NOMO-1 (cell line): ENCODE measurements around the gene WDR47.

Source experiments
- DNase-seq, 2 experiments: peaks; one replicate each; lab custom pipeline; 2025; ENCODE audit not compliant: unreplicated experiment in 2 of 2; lab: John Stamatoyannopoulos, UW

Gene WDR47

DNA sequence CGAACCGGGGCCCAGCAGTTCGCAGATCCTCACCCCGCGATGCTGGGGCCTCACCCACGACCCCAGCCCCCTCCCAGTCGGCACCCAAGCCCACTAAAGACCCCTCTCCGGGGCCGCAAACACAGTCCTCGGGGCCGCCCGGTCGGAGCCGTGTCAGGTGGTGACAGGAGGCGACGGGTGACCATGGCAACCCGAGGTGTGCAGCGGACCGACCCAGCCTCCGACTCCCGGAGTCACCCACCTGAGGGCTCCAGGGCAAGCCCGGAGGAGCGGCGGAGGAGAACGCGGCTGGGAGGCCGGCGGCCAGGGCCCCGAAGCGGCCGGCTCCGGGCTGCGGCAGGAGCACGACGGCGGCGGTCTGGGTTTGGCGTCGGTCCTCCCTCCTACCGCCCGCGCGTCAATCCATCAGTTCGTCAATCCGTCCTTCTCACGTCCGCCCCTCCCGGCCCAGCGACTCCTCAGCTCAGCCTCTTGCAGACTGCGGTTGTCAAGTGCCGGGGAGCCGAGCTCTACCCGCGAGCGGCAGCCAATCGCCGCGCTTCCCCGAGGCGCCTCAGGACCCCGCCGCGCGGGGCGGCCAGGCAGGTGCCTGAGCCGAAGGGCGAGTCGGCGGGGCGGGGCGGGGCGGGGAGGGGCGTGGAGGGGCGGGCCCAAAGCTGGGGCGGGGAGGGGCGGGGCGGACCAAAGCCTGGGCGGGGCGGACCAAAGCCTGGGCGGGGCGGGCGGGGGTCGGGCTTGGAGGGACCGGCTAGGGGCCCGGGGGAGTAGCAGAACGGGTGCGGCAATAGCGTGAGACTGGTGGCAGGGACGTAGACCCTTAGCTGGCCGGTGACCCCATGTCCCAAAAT lies at the start of gene WDR47:
Gene WDR47, minus strand, starts transcription at position 482 of the 848 bp plus-strand sequence. CDS start 18,590 bp downstream, outside the sequence.
- DNase-seq: peak; percentile 92 to 96

DNA sequence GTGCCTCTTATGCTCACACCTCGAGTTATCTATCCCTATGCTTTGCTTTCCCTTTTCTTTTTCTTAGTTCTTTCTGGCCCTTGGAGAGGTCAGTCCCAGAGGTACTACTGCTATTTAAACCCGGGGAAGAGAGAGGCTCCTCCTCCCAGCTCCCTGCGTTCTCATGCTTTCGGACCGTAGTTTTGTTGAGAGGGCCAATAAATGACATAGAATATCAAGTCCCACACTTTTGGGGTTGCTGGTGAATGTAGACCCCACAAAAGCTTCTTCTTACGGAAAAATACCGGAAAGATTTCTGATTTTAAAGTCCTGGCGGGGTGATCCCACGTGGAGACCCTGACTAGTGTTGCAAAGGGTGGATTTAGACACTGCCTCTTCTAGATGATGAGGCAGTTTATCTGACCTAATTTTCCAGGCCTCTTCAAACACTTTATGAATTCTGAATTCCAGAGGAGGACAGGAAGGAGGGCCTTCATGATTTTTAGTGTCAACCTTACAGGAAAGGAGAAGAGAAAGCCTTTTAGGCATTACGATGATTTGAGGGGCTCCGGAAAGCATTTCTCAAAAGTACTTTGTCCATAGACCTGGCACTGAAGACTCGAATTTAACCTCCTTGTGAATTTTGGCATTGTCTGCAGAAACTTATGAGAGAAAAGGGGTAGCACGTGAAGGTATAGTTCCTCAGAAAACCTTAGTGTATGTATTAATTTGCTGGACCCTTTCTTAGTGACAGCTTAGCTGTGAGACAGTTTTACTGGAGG lies 49.4 kb upstream of the WDR47 start:
- DNase-seq: peak; percentile 60 to 81

DNA sequence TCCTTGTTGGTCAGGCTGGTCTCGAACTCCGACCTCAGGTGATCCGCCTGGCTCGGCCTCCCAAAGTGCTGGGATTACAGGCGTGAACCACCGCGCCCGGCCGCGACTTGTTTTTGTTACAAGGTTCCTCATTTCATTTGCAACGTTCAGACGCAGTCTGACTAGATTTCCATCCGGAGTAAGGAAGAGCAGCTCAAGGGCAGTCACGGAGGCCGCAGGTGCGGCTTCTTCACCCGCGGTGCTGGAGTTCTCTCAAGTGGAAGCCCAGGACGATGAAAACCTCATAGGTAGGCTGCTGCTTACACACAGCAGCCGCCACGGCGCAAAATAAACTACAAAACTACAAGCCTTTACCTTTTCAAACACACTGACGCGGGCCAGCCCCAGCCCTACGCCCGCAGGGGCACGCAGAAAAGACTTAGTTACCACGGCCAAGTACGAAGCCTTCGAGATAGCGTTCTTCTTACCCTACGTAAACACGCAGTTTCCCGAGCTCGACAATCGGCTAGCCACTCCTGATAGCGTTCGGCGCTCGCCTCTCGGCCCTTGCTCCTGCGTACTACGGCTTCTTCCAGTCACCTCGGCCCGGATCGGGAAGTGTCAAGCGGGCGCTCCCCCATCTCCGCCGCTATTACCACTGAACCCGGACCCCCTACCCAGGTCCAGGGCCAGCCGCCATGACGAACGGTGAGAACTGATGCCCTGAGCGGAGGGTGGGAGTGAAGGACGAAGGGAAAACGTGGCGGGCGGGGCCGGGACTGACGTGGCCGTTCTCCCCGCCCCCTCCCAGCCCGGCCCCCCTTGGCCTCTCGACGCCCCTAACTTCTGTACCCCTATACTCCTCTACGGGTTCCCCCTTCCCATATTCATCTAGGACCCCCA lies 48.5 kb upstream of the WDR47 start, which contains the start of gene TMEM167B:
Gene TMEM167B, plus strand, starts transcription at position 569 of the 882 bp plus-strand sequence. Its CDS starts 109 bp downstream, at position 678.
- peak; percentile 95 for DNase-seq

DNA sequence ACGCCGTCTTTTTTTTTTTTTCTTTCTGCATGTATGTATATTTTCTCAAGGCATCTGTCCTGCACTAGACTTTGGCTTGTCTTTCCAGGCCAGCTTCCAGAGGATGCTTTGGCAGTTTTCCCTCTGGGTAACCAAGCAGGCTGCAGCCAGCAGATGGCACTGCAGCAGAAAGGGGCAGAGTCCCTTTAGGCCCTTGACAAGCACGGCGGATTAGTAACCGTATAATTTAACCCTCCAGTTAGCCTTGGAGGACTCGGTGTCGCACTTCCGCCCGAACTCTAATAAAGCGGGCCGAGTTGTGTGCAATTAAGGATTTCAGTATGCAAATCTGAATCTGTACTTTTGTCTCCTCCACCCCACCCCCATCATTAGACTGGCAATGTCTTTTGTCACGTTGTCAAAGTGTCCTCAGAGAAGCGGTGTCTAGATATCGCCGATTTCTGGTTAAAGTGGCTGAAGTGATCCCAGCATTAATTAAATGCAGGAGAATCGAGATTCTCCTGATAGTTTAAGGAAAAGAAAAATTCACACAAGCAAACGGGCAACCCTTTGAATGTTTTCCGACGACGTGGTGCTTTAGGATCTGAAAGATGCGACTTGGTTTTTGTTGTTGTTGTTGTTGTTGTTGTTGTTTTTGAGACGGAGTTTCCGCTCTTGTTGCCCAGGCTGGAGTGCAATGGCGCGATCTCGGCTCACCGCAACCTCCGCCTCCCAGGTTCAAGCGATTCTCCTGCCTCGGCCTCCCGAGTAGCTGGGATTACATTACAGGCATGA lies 47.5 kb upstream of the WDR47 start:
- DNase-seq: no peak

DNA sequence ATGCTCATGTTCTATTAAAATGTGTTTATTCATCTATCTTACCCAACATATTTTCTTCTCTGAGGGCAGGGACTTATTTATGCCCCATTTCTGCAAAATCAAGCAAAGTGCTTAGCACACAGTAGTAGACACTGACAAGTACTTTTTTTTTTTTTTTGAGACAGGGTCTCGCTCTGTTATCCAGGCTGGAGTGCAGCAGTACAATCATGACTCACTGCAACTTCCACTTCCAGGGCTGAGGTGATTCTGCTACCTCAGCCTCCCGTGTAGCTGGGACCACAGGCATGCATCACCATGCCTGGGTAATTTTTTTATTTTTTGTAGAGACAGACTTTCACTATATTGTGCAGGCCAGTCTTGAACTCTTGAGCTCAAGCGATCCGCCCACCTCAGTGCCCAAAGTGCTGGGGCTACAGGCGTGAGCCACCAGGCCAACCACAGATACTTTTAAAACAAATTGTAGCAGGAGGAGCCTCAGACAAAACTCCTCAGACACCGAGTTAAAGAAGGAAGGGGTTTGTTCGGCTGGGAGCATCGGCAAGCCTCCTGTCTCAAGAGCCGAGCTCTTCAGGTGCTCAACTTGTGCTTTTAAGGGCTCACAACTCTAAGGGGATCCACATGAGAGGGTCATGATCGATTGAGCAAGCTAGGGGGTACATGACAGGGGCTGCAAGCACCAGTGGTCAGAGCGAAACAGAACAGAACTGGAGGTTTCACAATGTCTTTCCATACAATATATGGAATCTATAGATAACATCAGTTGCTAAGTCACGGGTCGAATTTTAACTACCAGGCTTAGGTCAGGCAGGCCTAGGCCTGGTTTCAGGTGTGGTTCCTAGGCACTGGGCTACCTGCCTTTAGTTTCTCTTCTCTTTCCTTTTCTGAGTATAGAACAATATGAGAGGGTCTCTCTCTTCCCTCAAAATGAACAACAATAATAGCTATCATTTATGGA lies 42.9 kb upstream of the WDR47 start:
- no peak for DNase-seq

DNA sequence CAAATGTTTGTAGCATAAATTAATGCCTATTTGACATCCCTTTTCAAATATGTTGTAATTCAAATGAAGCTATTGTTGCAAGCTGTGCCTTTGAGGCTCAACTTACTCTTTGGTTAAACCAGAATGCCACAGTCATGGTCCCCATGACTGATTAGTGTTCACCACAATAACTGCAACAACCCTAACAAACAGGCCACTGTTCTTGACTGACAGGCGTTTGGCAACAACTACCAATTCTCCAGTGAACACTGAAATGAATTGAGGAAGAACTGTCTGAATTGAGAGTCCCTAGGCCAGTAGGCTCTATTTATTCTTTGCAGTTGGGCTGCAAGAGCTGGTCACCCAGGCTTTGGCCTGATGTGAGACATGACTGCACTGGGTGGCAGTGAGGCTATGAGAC lies 42.0 kb upstream of the WDR47 start:
- DNase-seq: peak in 1 of 2 experiments; percentile 20

DNA sequence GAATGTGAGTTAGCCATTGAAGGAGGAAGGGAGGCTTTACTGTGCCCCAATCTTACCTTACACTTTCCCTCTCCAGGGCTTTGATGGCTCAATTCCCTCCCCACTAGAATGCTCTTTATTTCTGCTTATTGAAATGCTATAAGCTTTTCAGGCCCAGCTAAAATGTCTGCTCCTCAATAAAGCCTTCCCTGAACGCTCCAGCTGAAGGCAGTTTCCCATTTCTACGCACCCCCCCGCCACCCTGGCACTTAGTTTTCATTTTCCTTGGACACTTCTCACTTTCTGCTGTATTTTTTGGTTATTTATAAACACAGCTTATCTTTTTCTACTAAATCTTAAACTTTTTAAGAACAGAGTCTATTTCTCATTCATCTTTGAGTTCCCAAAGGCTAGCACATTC lies 41.6 kb upstream of the WDR47 start:
- no peak for DNase-seq

DNA sequence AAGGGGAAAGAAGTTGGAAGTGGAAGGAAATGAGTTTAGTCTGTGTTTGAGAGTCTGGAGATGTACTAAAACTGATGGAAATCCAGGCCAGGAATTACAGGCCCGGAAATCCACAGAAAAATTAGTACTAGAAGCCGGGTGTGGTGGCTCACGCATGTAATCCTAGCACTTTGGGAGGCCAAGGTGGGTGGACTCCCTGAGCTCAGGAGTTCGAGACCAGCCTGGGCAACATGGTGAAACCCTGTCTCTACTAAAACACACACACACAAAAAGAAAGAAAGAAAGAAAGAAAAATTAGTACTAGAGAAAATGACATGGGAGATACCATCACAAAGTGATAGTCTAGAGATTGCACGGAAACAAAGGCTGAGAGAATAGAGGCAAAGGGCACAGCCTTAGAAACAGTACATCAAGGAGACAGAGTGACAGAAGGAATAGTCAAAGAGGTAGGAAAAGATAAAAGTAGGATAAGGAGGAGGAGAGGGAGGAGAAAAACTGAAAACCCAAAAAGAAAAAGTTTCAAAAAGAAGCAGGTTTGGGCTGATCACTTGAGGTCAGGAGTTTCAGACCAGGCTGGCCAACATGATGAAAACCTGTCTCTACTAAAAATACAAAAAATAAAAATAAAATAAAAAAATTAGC lies 38.7 kb upstream of the WDR47 start:
- DNase-seq: no peak

DNA sequence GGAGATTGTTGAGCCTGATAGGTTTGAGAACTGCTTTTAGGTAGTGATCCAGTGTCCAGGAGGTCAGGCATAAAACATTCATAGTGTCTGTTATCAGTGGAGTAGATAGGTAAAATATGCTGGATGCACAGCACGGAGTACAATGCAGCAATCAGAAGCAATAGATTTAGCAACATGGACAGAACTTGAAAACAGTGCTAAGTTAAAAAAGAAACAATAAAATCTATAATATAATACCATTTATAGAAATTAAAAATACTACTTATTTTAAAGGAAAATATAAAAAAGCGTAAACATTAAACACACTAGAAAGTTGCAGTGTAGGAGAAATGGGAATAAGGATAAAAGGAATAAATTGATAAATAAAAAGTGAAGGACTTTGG lies 37.3 kb upstream of the WDR47 start:
- no peak for DNase-seq

DNA sequence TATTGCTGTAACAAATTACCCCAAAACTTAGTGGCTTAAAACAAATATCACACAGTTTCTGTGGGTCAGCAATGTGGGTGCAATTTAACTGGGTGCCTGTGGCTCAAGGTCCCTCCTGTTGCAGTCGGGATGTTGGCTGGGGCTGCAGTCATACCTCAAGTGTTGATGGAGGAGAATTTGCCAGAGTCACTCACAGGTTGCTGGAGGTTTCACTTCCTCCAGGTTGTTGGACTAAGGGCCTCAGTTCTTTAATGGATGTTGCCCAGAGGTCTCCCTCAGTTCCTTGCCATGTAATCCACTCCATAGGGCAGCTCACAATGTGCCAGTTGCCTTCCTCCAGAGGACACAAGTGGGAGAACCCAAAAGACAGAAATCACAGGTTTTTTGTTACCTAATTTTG lies 36.4 kb upstream of the WDR47 start:
- peak; percentile 20 to 54 for DNase-seq

DNA sequence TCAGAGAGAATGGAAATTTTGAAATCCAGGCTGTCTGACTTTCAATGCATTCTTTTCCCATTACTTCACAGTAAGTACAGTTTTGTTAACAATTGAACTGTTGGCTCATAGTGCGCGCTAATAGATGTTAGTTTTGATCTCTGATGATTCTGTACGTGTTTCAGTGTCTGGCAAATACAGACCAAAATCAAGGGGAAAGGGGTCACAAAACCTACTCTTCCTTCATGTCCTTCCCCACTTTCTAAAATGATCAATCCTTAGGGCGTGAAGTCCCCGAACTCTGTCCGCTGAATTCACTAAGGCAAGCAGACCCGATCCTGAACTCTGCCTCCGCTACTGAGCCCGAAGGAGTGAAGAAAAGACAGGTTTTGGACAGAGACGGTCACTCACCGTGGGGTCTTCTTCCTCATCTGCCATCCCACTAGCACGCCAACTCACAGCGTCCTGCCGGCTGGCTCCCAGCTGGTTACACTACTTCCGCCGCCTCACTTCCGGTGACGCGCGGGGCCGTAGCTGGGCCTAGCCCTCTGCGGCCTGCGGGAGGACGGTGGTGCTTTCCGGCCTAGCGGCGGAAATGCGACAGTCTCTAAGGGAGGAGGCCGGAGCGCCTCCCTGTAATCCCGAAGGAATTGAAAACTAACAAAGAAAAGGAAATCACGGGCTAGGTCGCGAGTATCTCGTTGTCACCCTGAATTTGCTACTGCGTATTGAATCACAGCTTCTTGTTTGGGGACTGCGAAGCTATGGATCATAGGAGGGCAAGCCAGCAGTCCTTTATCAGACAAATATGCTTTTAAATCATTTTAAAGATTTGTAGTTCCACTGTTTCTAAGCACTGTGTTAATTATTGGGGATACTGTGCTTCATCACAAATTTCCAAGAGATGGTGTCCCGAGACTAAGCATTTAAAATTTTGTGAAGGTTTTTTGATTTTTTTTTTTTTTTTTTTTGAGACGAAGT lies 33.9 kb upstream of the WDR47 start, which contains the start of gene TAF13:
Gene TAF13, minus strand, starts transcription at position 473 of the 960 bp plus-strand sequence. Its CDS starts 56 bp downstream, at position 417.
- DNase-seq: peak; percentile 91 to 92

DNA sequence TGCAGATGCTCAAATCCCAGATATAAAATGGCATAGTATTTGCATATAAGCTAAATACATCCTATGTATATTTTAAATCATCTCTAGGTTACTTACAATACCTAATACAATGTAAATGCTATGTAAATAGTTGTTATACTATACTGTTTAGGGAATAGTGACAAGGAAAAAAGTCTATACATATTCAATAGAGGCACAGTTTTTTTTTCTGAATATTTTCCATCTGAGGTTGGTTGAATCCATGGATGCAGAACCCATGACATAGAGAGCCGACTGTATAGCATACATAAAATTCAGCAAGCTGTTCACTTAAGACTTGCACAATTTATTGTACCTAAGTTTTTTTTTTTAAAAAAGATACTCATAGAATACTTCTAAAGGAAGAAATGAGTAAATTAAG lies 27.4 kb upstream of the WDR47 start:
- DNase-seq: no peak

DNA sequence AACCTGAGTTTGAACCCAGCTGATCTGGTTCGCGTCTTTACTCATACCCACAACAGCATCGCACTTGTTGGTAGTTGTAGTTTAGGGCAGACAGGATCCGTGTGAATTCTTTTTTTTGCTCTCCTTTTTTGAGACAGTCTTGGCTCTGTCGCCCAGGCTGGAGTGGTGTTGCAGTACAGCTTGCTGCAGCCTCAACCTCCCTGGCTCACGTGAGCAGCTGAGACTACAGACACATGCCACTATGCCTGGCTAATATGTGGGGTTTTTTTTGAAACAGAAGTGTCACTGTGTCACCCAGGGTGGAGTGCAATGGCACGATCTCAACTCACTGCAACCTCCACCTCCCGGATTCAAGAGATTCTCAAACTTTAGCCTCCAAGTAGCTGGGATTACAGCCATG lies 26.0 kb upstream of the WDR47 start:
- no peak for DNase-seq

DNA sequence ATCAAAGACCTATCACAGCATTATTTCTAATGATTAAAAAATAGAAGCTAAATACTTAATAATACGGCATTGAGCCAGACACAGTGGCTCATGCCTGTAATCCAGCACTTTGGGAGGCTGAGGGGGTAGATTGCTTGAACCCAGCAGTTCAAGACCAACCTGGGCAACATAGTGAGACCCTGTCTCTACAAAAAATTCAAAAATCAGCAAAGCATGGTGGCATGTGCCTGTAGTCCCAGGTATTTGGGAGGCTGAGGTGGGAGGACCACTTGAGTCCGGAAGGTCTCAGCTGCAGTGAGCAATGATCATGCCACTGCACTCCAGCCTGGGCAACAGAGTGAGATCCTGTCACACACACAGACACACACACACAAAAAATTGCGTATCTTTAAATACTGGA lies 23.2 kb upstream of the WDR47 start:
- no peak for DNase-seq

DNA sequence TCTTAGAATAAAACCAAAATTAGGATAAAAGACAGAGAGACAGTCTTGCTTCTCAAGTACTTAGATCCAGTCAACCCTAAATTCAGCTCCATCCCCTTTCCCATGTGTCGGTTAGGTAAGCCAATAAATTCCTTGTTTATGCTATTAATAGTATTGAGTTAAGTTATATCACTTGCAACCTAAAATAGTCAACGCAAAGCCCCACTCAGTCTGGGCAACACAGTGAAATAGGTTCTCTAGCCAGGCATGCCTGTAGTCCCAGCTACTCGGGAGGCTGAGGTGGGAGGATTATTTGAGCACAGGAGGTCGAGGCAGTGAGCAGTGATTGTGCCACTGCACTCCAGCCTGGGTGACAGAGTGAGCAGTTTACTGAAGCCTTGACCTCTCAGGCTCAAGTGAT lies 19.3 kb upstream of the WDR47 start:
- no peak for DNase-seq

DNA sequence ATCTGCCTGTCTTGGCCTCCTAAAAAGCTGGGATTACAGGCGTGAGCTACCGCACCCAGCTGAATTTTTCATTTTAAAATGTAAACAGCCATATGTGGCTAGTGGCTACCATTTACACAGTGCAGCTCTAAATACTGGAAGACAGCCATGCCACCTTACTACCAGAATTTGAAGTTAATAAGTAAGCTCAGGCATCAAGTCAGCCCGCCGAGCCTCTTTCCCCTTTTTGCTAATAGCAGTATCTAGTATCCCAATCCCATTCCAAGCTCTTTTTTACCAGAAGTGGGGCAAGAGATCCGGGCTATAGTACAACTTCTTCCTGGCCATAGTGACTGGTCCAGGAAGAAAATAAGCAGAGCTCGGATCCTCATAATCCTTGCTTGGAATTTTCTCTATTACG lies 18.8 kb upstream of the WDR47 start:
- no peak for DNase-seq

DNA sequence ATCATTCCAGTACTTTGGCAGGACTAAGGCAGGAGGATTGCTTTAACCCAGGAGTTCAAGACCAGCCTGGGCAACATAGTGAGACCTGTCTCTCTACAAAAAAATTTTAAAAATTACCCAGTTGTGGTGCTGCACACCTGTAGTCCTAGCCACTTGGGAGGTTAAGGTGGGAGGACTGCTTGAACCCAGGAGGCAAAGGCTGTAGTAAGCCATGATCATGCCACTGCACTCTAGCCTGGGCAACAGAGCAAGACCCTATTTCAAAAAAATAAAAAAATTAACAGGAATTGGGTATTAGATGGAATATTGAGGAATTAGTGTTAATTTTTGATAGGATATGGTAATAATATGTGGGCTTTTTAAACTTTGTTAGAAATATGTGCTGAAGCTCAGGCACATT lies 17.1 kb upstream of the WDR47 start:
- no peak for DNase-seq
